ENCODE data around the gene MIOS.
"Not testable (repeated sequence)": the region's sequence is repeated elsewhere in the genome, so short reads cannot be mapped to it uniquely, and the experiment has no call there.

MIOS gene

GRCh38 chr7:7642081-7642480, 75.4 kb downstream of the MIOS start:
- DNase-seq (ENCODE audit: low read depth in 2 of 3, low spot score in 2 of 3): no peak

DNA sequence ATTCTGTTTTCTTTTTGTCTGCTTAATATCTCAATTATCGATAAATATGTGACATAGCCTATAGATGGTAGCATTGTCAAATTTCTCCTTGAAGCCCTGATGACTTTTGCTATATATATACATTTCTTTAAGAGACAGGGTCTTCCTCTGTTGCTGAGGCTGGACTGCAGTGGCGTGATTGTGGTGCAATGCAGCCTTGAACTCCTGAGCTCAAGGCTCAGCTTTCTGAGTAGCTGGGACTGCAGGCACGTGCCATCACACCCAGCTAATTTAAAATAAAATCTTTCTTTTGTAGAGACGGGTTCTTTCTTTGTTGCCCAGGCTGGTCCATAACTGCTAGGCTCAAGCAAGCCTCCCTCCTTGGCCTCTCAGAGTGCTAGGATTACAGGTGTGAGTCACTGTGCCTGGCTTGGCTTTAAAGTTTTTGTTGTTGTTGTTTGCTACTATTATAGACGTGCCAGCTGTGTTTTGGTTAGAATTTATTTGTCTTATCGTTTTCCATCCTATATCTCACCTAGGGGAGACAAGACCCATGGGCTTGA, 80.9 kb downstream of the MIOS start:
- DNase-seq (ENCODE audit: low read depth in 2 of 3, low spot score in 2 of 3): no peak

DNA sequence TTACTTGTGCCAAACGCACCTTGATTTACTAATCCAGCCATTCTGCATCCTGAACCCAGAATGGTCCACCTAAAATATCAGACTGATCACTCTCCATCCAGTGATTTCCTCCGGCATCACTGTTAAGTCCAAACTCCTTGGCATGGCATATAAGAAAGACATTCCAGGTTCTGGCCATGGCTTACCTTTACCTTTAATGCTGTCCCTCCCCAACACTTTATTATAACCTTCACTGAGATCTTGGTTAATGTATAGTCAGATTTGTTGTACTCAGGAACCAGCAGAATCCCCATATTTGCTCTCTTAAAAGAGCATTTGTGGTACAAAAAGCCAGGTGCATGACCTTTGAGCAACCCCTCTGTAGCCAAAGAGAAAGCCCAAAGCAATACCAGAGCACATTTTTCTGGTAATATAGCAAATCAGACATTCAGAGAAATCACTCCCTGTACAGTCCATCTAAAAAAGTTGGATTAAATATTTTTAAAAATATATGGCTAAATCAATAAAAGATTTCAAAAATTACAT, 84.1 kb downstream of the MIOS start:
- DNase-seq (ENCODE audit: low read depth in 2 of 3, low spot score in 2 of 3): no peak

DNA sequence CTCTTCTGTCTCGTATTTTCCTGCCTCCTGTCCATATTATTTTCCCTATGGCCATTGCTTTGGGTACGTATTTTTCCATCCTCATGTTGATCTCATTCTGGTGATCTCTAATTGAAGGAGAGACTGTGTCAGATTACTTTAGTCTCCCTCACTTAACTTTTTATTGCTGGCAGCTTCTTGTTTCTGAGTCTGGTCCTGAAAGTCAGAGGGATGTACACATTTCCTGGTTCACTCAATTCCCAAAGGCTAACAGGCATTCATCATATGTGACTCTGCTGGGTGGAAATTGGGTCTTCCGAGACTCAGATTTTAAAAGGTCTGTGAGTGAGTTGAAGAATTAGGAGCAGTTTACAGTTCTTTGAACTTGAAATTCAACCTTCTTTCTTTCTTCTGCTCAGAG, 84.8 kb downstream of the MIOS start:
- no peak for DNase-seq (ENCODE audit: low read depth in 2 of 3, low spot score in 2 of 3)

DNA sequence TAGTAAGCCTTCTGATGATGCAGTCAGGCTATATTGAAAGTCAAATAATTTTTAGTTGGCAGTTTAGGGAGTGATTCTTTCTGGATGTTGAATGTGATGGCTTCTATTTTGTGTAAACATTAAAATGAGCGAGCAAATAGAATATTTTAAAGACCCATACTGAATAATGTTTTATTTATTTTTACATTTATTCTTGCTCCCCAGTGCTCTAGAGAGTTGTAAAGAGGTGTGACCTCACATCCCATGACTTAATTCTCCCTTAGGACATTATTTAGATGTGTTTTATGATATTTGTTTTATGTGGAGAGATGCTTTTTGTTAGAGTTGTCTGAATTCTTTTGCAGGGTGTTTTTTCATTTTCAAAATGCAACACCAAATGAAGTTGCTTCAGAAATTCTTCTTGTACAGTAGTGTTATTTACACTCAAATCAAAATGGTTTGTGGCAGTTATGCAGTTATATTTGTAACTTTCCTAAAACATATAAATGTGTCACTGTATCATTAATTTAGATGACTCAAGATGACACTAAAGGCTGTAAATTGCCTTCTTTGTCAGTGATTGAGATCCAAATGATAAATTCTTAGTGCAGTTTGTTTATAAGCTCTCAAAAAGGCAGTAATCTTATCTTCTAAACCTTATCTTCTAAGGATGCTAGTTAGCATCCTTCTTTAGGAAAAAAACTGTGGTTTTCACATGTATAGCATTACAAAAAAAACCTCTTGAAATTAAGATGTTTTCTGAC, 86.3 kb downstream of the MIOS start:
- no peak for DNase-seq (ENCODE audit: low read depth in 2 of 3, low spot score in 2 of 3)

GRCh38 chr7:7653593-7654187, 87.0 kb downstream of the MIOS start:
- no peak for DNase-seq (ENCODE audit: low read depth in 2 of 3, low spot score in 2 of 3)

- DNase-seq (ENCODE audit: low read depth in 2 of 3, low spot score in 2 of 3): no peak
These were observed 88.5 kb downstream of the MIOS start for GRCh38 chr7:7654964-7655715.

DNA sequence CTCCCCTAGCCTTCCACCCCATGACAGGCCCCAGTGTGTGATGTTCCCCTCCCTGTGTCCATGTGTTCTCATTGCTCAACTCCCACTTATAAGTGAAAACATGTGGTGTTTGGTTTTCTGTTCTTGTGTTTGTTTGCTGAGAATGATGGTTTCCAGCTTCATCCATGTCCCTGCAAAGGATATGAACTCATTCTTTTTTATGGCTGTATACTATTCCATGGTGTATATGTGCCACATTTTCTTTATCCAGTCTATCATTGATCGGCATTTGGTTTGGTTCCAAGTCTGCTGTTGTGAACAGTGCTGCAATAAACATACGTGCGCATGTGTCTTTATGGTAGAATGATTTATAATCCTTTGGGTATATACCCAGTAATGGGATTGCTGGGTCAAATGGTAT, 89.8 kb downstream of the MIOS start:
- DNase-seq (ENCODE audit: low read depth in 2 of 3, low spot score in 2 of 3): not testable (repeated sequence)

All from activated CD8-positive, alpha-beta memory T cell treated with anti-CD3 and anti-CD28 coated beads for 48 hours (primary cell).